ENCODE data around the gene PLPP7.

PLPP7 gene

DNA sequence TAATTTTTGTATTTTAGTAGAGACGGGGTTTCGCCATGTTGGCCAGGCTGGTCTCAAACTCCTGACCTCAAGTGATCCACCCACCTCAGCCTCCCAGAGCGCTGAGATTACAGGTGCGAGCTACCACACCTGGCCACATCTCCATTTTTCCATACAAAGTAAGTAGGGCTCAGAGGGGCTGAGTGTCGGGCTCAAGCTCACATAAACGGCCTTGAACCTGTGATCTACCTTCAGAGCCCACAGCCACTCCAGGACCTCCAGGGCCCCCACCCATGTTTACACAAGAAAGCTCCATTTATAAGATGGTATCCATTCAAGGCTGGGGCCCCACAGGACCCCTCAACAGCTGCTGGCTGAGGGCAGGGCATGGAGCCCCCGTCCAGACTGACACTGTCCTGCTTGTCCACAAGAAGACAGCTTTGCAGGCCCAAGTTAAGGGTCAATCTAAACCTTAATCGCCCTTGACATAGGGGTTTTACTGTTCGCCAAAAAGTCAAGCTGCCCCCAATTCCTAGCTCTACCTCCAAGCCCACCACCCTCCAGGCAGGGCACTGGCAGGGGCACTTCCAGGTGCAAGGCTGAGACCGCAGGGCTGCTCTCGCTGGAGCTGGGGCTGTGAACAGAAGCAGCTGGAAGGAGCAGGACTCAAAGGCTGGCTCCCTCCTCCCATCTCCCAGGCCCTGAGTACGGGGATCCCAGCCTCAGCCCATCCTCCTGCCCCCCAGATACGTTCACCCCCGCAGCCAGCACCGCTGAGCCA is 32.1 kb upstream of the PLPP7 start:
- TF ChIP-seq, protein P1, sequence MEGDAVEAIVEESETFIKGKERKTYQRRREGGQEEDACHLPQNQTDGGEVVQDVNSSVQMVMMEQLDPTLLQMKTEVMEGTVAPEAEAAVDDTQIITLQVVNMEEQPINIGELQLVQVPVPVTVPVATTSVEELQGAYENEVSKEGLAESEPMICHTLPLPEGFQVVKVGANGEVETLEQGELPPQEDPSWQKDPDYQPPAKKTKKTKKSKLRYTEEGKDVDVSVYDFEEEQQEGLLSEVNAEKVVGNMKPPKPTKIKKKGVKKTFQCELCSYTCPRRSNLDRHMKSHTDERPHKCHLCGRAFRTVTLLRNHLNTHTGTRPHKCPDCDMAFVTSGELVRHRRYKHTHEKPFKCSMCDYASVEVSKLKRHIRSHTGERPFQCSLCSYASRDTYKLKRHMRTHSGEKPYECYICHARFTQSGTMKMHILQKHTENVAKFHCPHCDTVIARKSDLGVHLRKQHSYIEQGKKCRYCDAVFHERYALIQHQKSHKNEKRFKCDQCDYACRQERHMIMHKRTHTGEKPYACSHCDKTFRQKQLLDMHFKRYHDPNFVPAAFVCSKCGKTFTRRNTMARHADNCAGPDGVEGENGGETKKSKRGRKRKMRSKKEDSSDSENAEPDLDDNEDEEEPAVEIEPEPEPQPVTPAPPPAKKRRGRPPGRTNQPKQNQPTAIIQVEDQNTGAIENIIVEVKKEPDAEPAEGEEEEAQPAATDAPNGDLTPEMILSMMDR (conservative IDR thresholded peaks at IDR 0.05; ENCODE audit: low read depth, low read length), result no peak
- H3K4me3 ChIP-seq (IDR thresholded peaks at IDR 0.05; ENCODE audit: insufficient read depth, low read depth, low read length), result no peak overlapping the region
- H3K9ac ChIP-seq, result no peak overlapping the region
- peak overlapping the region; percentile 97; the same call in 1 of the 2 replicates for H3K27ac ChIP-seq
- no peaks in the 10 kb centered on the region for H4K20me1 ChIP-seq (ENCODE audit: insufficient read depth)
- H3K27me3 ChIP-seq (ENCODE audit: insufficient read depth, low read depth), result no peaks in the 10 kb centered on the region
- H3K36me3 ChIP-seq (ENCODE audit: insufficient read depth), result no peaks in the 10 kb centered on the region
- no peak overlapping the region for H2AFZ ChIP-seq (ENCODE audit: low read depth)
- H3K79me2 ChIP-seq (ENCODE audit: insufficient read depth, low read depth), result no peaks in the 10 kb centered on the region
- H3K4me2 ChIP-seq, result no peak overlapping the region; the same call in 1 of the 2 replicates
- peaks cover 60% of the 10 kb centered on the region for H3K4me1 ChIP-seq (ENCODE audit: low read depth, poor library complexity, severe bottlenecking)

DNA sequence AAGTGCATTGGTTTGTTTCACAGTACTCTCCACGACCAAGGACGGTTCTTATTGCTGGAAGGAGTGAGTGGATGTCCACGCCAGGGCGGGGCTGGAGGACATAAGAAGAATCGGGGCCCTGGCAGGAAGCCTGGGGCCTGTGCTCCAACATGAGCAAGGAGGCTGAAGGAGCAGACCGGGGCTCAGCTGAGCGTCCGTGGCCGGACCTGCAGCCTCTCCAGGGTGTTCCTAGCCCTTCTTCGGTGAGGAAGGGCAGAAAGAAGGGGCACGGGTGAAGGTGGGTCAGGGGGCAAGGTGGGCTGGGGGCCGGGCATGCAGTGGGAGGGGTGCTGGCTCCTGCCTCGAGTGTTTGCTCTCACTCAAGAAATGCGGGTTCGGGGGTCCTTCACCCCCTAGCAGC is 31.3 kb upstream of the PLPP7 start:
- Histone ChIP-seq H3K36me3 (ENCODE audit: insufficient read depth) (no peaks in the 10 kb centered on the region), H2AFZ (ENCODE audit: low read depth) (no peak overlapping the region), H3K4me1 (ENCODE audit: low read depth, poor library complexity, severe bottlenecking) (peaks cover 62% of the 10 kb centered on the region), H4K20me1 (ENCODE audit: insufficient read depth) (no peaks in the 10 kb centered on the region), H3K4me2 (no peak overlapping the region), H3K79me2 (ENCODE audit: insufficient read depth, low read depth) (no peaks in the 10 kb centered on the region), H3K4me3 (IDR thresholded peaks at IDR 0.05; ENCODE audit: insufficient read depth, low read depth, low read length) (no peak overlapping the region), H3K27me3 (ENCODE audit: insufficient read depth, low read depth) (no peaks in the 10 kb centered on the region), H3K27ac (no peak overlapping the region), H3K9ac (no peak overlapping the region)
- TF ChIP-seq, protein P1 (conservative IDR thresholded peaks at IDR 0.05; ENCODE audit: low read depth, low read length), result no peak

DNA sequence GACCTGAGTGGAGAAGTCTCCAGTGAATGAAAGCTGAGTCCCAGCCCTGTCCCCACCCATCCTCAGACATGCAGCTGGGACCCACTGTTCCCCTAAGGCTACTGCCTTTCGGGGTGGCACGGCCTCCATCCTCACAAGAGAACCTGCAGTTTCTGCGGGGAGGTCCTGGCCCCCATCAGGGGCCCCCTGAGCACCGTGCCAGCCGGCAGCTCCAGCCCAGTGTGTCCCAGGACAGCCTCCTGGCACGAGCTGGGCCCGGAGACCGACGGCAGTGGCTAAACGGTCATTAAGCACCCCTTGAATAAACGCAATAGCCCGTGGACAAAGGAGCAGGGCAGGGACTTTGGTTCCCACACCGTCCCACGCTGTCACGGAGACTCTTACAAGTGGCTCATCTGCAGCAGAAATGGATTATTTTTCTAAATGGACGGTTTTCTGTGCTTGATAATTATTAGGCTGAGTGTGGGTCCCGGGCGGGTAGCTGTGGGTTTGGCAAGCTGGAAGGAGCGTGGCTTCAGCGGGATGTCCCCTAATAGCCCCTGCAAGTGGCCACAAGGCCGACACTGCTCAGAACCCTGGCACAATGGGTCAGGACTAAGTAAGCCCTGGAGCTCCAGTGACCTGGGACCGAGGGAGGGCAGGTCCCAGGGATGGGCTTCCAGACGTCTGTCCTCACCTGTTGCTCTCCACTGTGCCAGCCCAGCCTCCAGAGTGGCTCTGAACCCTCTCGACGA is 30.7 kb upstream of the PLPP7 start:
- no peaks in the 10 kb centered on the region for H3K36me3 ChIP-seq (ENCODE audit: insufficient read depth)
- H3K4me1 ChIP-seq (ENCODE audit: low read depth, poor library complexity, severe bottlenecking), result peaks cover 62% of the 10 kb centered on the region
- no peak overlapping the region for H3K4me3 ChIP-seq (IDR thresholded peaks at IDR 0.05; ENCODE audit: insufficient read depth, low read depth, low read length)
- H3K27ac ChIP-seq, result no peak overlapping the region
- H3K79me2 ChIP-seq (ENCODE audit: insufficient read depth, low read depth), result no peaks in the 10 kb centered on the region
- H4K20me1 ChIP-seq (ENCODE audit: insufficient read depth), result no peaks in the 10 kb centered on the region
- H3K27me3 ChIP-seq (ENCODE audit: insufficient read depth, low read depth), result no peaks in the 10 kb centered on the region
- no peak overlapping the region for H3K4me2 ChIP-seq
- H2AFZ ChIP-seq (ENCODE audit: low read depth), result no peak overlapping the region
- TF ChIP-seq, protein P1 (conservative IDR thresholded peaks at IDR 0.05; ENCODE audit: low read depth, low read length), result no peak
- H3K9ac ChIP-seq, result no peak overlapping the region

DNA sequence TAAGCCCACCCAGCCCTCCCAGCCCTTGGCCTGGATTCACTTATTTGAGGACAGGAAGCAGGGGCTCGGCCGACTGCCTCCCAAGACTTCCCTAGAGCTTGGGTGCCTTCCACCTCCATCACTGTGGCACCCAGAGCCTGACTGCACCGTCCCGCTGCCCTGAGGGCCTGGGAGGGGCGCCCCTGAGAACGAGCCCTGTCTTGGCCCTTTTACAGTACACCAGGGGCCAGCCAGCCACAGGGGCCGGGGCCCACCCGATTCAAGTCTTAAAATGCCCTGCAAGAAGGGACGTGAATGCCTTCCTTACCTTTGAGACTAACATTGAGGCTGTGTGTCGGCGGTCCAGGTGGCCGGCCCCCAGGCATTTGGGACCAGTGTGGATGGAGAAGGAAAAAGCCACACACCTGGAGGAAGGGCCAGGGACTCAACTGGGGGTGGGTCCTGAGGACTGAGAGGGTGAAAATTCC is 30.1 kb upstream of the PLPP7 start:
- Histone ChIP-seq H3K4me3 (IDR thresholded peaks at IDR 0.05; ENCODE audit: insufficient read depth, low read depth, low read length) (no peak overlapping the region), H3K9ac (no peak overlapping the region), H3K4me1 (ENCODE audit: low read depth, poor library complexity, severe bottlenecking) (peaks cover 62% of the 10 kb centered on the region), H3K4me2 (no peak overlapping the region), H4K20me1 (ENCODE audit: insufficient read depth) (no peaks in the 10 kb centered on the region), H3K27me3 (ENCODE audit: insufficient read depth, low read depth) (no peaks in the 10 kb centered on the region), H3K27ac (no peak overlapping the region), H3K79me2 (ENCODE audit: insufficient read depth, low read depth) (no peaks in the 10 kb centered on the region), H2AFZ (ENCODE audit: low read depth) (no peak overlapping the region), H3K36me3 (ENCODE audit: insufficient read depth) (no peaks in the 10 kb centered on the region)
- TF ChIP-seq, protein P1 (conservative IDR thresholded peaks at IDR 0.05; ENCODE audit: low read depth, low read length), result no peak
